H1 (cell line): Measurements from ENCODE around the gene ARMC12. TPM values are rescaled to one million over a fixed set of nuclear protein-coding genes. Genes with fewer than 3 reads are reported as not detected.
A peak's percentile ranks its signal among the peaks of the same experiment; 100 is the strongest.

Experiments used
- CTCF ChIA-PET: fragments of 300-600 bp; sonication (Branson Sonifier 250); formaldehyde crosslinking; loops from one replicate; lab custom pipeline; 2021; ENCODE audit not compliant: partially characterized antibody; lab: Charles Lee
- POLR2A ChIA-PET: fragments of 300-600 bp; sonication (Branson Sonifier 250); formaldehyde crosslinking; loops from one replicate; lab custom pipeline; 2021; ENCODE audit warnings: inconsistent platforms; ENCODE audit not compliant: partially characterized antibody; lab: Charles Lee
- DNase-seq, 2 experiments: peaks; one replicate each; pipeline versions ENCODE4 v3.0.0 to v3.0.0-alpha.2; 2010 to 2022; ENCODE audit warnings: low spot score in 2 of 2, low read depth in 1 of 2, mixed read lengths in 1 of 2
- FAIRE-seq: peaks from 2 replicates; lab custom pipeline; 2011; peaks lifted over from hg19 to GRCh38; lab: Jason Lieb, UNC
- H2AFZ ChIP-seq: 2 replicates; pipeline ENCODE4 v1.8.1; 2012; ENCODE audit warnings: low read length, inconsistent platforms
- H2AK5ac ChIP-seq: 2 replicates; pipeline ENCODE4 v1.6.1; 2013; ENCODE audit warnings: low read depth, low read length
- H2BK120ac ChIP-seq: replicated peaks from 2 replicates; pipeline ENCODE3; 2013; ENCODE audit warnings: low read depth, low read length, inconsistent platforms
- H2BK12ac ChIP-seq: 2 replicates; pipeline ENCODE4 v1.6.1; 2013; ENCODE audit warnings: low read depth, low read length
- H2BK15ac ChIP-seq: 2 replicates; pipeline ENCODE4 v1.6.1; 2013; ENCODE audit warnings: low read length
- H2BK20ac ChIP-seq: 2 replicates; pipeline ENCODE4 v1.6.1; 2013; ENCODE audit warnings: low read length
- H2BK5ac ChIP-seq: 2 replicates; pipeline ENCODE4 v1.6.1; 2013; ENCODE audit warnings: low read depth, low read length
- H3K14ac ChIP-seq: 2 replicates; pipeline ENCODE4 v1.6.1; 2013; ENCODE audit warnings: inconsistent platforms; ENCODE audit not compliant: insufficient read length
- H3K18ac ChIP-seq: 2 replicates; pipeline ENCODE4 v1.6.1; 2013; ENCODE audit warnings: low read length; ENCODE audit errors: extremely low read depth
- H3K23ac ChIP-seq: 2 replicates; pipeline ENCODE4 v1.6.1; 2013; ENCODE audit warnings: inconsistent platforms; ENCODE audit not compliant: insufficient read length
- H3K23me2 ChIP-seq: 2 replicates; pipeline ENCODE4 v1.6.1; 2013; ENCODE audit warnings: low read depth, low read length
- H3K27ac ChIP-seq: 2 replicates; pipeline ENCODE4 v1.6.1; 2011; ENCODE audit warnings: low read depth, low read length, inconsistent platforms
- H3K27me3 ChIP-seq, 4 experiments: replicated peaks in 1 of 4; 1 replicate in 1 of 4; 2 replicates in 3 of 4; pipeline versions ENCODE4 v1.6.1 to v1.8.1; 2011 to 2013; ENCODE audit warnings: low read length in 3 of 4, mild to moderate bottlenecking in 3 of 4, inconsistent platforms in 2 of 4, mixed read lengths in 2 of 4, moderate library complexity in 1 of 4; ENCODE audit not compliant: control insufficient read depth in 3 of 4, insufficient read depth in 3 of 4; ENCODE audit errors: extremely low read depth in 1 of 4
- H3K36me3 ChIP-seq, 4 experiments: 2 replicates each; pipeline versions ENCODE4 v1.6.1 to v1.8.1; 2011 to 2013; ENCODE audit warnings: mild to moderate bottlenecking in 4 of 4, low read length in 3 of 4, moderate library complexity in 2 of 4, control low read depth in 1 of 4, inconsistent platforms in 1 of 4; ENCODE audit not compliant: insufficient read depth in 4 of 4, control insufficient read depth in 2 of 4
- H3K4ac ChIP-seq: replicated peaks from 2 replicates; pipeline ENCODE3; 2013; ENCODE audit warnings: low read length, low read depth, mixed read lengths, inconsistent platforms; ENCODE audit not compliant: insufficient read length
- H3K4me1 ChIP-seq, 4 experiments: replicated peaks in 1 of 4; 1 replicate in 1 of 4; 2 replicates in 3 of 4; pipeline versions ENCODE4 v1.6.1 to v1.8.1; 2011 to 2013; ENCODE audit warnings: low read length in 3 of 4, inconsistent platforms in 2 of 4, mixed read lengths in 1 of 4; ENCODE audit not compliant: insufficient read depth in 4 of 4, control insufficient read depth in 3 of 4
- H3K4me2 ChIP-seq, 2 experiments: 2 replicates each; pipeline versions ENCODE4 v1.6.1 to v1.8.1; 2011 to 2013; ENCODE audit warnings: low read depth in 2 of 2, low read length in 2 of 2, control low read depth in 1 of 2, inconsistent platforms in 1 of 2, mild to moderate bottlenecking in 1 of 2; ENCODE audit not compliant: insufficient read depth in 1 of 2
- H3K4me3 ChIP-seq, 4 experiments: fragments of 200-600, 300-600 bp in 1 of 4; sonication (generic), shearing (Covaris generic), sonication (Bioruptor Twin) in 1 of 4; 2 replicates each; pipeline versions ENCODE4 v1.5.1 to v1.8.1; 2011 to 2016; ENCODE audit warnings: low read length in 4 of 4, low read depth in 3 of 4, control low read depth in 2 of 4, inconsistent platforms in 2 of 4, mild to moderate bottlenecking in 2 of 4, mixed read lengths in 1 of 4, moderate library complexity in 1 of 4; ENCODE audit not compliant: insufficient read depth in 2 of 4; ENCODE audit errors: extremely low read depth in 1 of 4
- H3K56ac ChIP-seq: replicated peaks from 2 replicates; pipeline ENCODE3; 2013; ENCODE audit warnings: low read depth, mild to moderate bottlenecking, mixed read lengths, low read length, inconsistent platforms; ENCODE audit not compliant: insufficient read length
- H3K79me1 ChIP-seq: 2 replicates; pipeline ENCODE4 v1.6.1; 2013; ENCODE audit warnings: low read depth, low read length, control low read depth
- H3K79me2 ChIP-seq, 2 experiments: 2 replicates each; pipeline versions ENCODE4 v1.6.1 to v1.8.1; 2012 to 2013; ENCODE audit warnings: low read length in 2 of 2, mild to moderate bottlenecking in 2 of 2, inconsistent platforms in 1 of 2; ENCODE audit not compliant: insufficient read depth in 2 of 2, control insufficient read depth in 1 of 2
- H3K9ac ChIP-seq, 4 experiments: replicated peaks in 1 of 4; 1 replicate in 1 of 4; 2 replicates in 3 of 4; pipeline versions ENCODE4 v1.6.1 to v1.8.1; 2011 to 2013; ENCODE audit warnings: low read depth in 3 of 4, low read length in 3 of 4, control low read depth in 2 of 4, mild to moderate bottlenecking in 2 of 4, moderate library complexity in 2 of 4, inconsistent platforms in 1 of 4; ENCODE audit errors: extremely low read depth in 1 of 4
- H3K9me3 ChIP-seq, 2 experiments: 2 replicates each; pipeline versions ENCODE4 v1.6.1 to v1.8.1; 2012 to 2013; ENCODE audit warnings: mild to moderate bottlenecking in 2 of 2, moderate library complexity in 2 of 2, control low read depth in 1 of 2, inconsistent platforms in 1 of 2, low read depth in 1 of 2, low read length in 1 of 2, mixed read lengths in 1 of 2; ENCODE audit not compliant: insufficient read depth in 2 of 2
- H4K20me1 ChIP-seq, 2 experiments: replicated peaks in 1 of 2; 2 replicates each; pipeline versions ENCODE3 to v1.8.1; 2011 to 2013; ENCODE audit warnings: inconsistent platforms in 2 of 2, low read length in 2 of 2, mild to moderate bottlenecking in 1 of 2; ENCODE audit not compliant: insufficient read depth in 2 of 2, control insufficient read depth in 1 of 2
- H4K5ac ChIP-seq: 2 replicates; pipeline ENCODE4 v1.6.1; 2013; ENCODE audit warnings: low read length, low read depth, mixed read lengths, inconsistent platforms; ENCODE audit not compliant: insufficient read length
- H4K8ac ChIP-seq: 2 replicates; pipeline ENCODE4 v1.8.0; 2013; ENCODE audit warnings: mild to moderate bottlenecking, moderate library complexity, low read length, inconsistent platforms; ENCODE audit not compliant: insufficient read depth; ENCODE audit errors: extremely low read depth
- H4K91ac ChIP-seq: replicated peaks from 2 replicates; pipeline ENCODE3; 2013; ENCODE audit warnings: low read length, mixed read lengths, inconsistent platforms; ENCODE audit not compliant: insufficient read length
- BACH1 ChIP-seq: IDR thresholded peaks from 2 replicates; pipeline ENCODE4 v1.6.1; 2012; ENCODE audit warnings: low read length, improper control_type of control experiment
- CHD2 ChIP-seq: IDR thresholded peaks from 2 replicates; pipeline ENCODE4 v1.6.1; 2012; ENCODE audit warnings: low read length, improper control_type of control experiment
- EP300 ChIP-seq, 2 experiments: IDR thresholded peaks; 1 replicate in 1 of 2; 2 replicates in 1 of 2; pipeline ENCODE4 v1.6.1; 2011 to 2012; ENCODE audit warnings: low read depth in 2 of 2, low read length in 2 of 2, mild to moderate bottlenecking in 2 of 2, borderline replicate concordance in 1 of 2, inconsistent platforms in 1 of 2, moderate library complexity in 1 of 2
- GABPA ChIP-seq: IDR thresholded peaks from 2 replicates; pipeline ENCODE4 v1.6.1; 2011; ENCODE audit warnings: mild to moderate bottlenecking, low read length, moderate library complexity, borderline replicate concordance; ENCODE audit not compliant: insufficient read depth
- GTF2F1 ChIP-seq: IDR thresholded peaks from 2 replicates; pipeline ENCODE4 v1.6.1; 2012; ENCODE audit warnings: low read depth, low read length, improper control_type of control experiment, borderline replicate concordance
- PHF8 ChIP-seq: fragments of 200-600 bp; sonication (generic); conservative IDR thresholded peaks from 2 replicates; pipeline ENCODE4 v1.7.1; 2012; ENCODE audit warnings: low read depth, mild to moderate bottlenecking, inconsistent platforms, low read length, moderate library complexity
- POLR2AphosphoS5 ChIP-seq: IDR thresholded peaks from 2 replicates; pipeline ENCODE4 v1.6.1; 2011; ENCODE audit warnings: low read depth, low read length
- RFX5 ChIP-seq: IDR thresholded peaks from 2 replicates; pipeline ENCODE4 v1.6.1; 2011; ENCODE audit warnings: low read depth, low read length, improper control_type of control experiment, borderline replicate concordance
- RNF2 ChIP-seq: fragments of 200-900, 300-1000 bp; sonication (generic); IDR thresholded peaks from 2 replicates; pipeline ENCODE4 v1.7.1; 2016; ENCODE audit warnings: borderline replicate concordance, low read depth, mild to moderate bottlenecking, antibody characterized with exemption, low read length; ENCODE audit not compliant: poor library complexity, severe bottlenecking; ENCODE audit errors: missing control alignments
- SP1 ChIP-seq: IDR thresholded peaks from 2 replicates; pipeline ENCODE4 v1.6.1; 2011; ENCODE audit warnings: low read depth, low read length
- SP2 ChIP-seq: IDR thresholded peaks from 2 replicates; pipeline ENCODE4 v1.6.1; 2012; ENCODE audit warnings: mild to moderate bottlenecking, low read length, inconsistent platforms
- TAF1 ChIP-seq: IDR thresholded peaks from 2 replicates; pipeline ENCODE4 v1.6.1; 2011; ENCODE audit warnings: mild to moderate bottlenecking, low read depth, low read length
- TCF12 ChIP-seq: IDR thresholded peaks from 2 replicates; pipeline ENCODE4 v1.6.1; 2011; ENCODE audit warnings: low read depth, mild to moderate bottlenecking, low read length
- YY1 ChIP-seq: IDR thresholded peaks from 2 replicates; pipeline ENCODE4 v1.6.1; 2011; ENCODE audit warnings: low read depth, mild to moderate bottlenecking, low read length
- ZNF274 ChIP-seq: IDR thresholded peaks from 2 replicates; pipeline ENCODE4 v1.7.0; 2012; ENCODE audit warnings: low read length, borderline replicate concordance; ENCODE audit errors: extremely low read depth
- WGBS, 2 experiments: shearing (Covaris generic) in 1 of 2; methylation state at CpG; one replicate each; pipeline versions ENCODE4 v1.1.6 to v1.1.7; 2013 to 2015; ENCODE audit warnings: low lambda C conversion rate in 2 of 2, mixed read lengths in 2 of 2, inconsistent platforms in 1 of 2, low coverage in 1 of 2, missing lambda C conversion rate in 1 of 2; ENCODE audit not compliant: insufficient replicate concordance in 2 of 2, insufficient coverage in 1 of 2, insufficient read length in 1 of 2; ENCODE audit errors: extremely low coverage in 1 of 2, missing lambda C conversion rate in 1 of 2; 5-methylcytosine and 5-hydroxymethylcytosine counted together
- polyA plus RNA-seq, 7 experiments: library from polyadenylated mRNA; depleted of rRNA in 3 of 7; stranded (reverse) in 5 of 7; unstranded in 2 of 7; fragments of >200 nt in 5 of 7; fragments of 200-250 nt in 2 of 7; gene quantifications; 1 replicate in 5 of 7; 2 replicates in 1 of 7; 4 replicates in 1 of 7; pipeline versions ENCODE4 v1.2.1 to v1.2.3, GENCODE V29; 2011 to 2013; ENCODE audit warnings: missing spikeins in 2 of 7, mixed read lengths in 2 of 7
- total RNA-seq: library from RNA; stranded (reverse); fragmentation: NEBNext Ultra II Directional; extraction: Animal tissue kit (Norgen Biotek cat#: 25700); gene quantifications from 2 replicates; pipeline ENCODE4 v1.2.1, GENCODE V29; 2021

ARMC12 gene
- total and polyA plus RNA-seq, 2 of the 8 experiments (the other 6 are each of a cell fraction or from before 2014, with no cell fraction given): 0.86 to 3.7 TPM

GRCh38 chr6:35723587-35723986, 13.2 kb upstream of the ARMC12 start:
- Histone ChIP-seq H2BK120ac (no peak overlapping the region), H3K18ac (no peak overlapping the region), H3K79me1 (no peaks in the 10 kb centered on the region), H3K4ac (no peak overlapping the region), H3K4me1 (peaks cover 11 to 44% (median 36%) of the 10 kb centered on the region in 4 experiments), H3K9me3 (no peaks in the 10 kb centered on the region), H3K56ac (no peak overlapping the region), H3K4me2 (no peak overlapping the region), H3K27me3 (peaks cover 0 to 7% (median 1%) of the 10 kb centered on the region in 4 experiments; a peak in 3 of 7 replicates), H3K14ac (no peak overlapping the region), H3K23me2 (peaks cover 15% of the 10 kb centered on the region), H3K79me2 (no peaks in the 10 kb centered on the region), H2BK15ac (no peak overlapping the region), H3K9ac (no peak overlapping the region), H2AFZ (no peak overlapping the region), H3K36me3 (no peaks in the 10 kb centered on the region), H2BK20ac (peak overlapping the region; percentile 74; the same call in 1 of the 2 replicates), H4K91ac (no peak overlapping the region), H2AK5ac (no peak overlapping the region), H2BK5ac (no peak overlapping the region), H4K8ac (no peak overlapping the region), H3K23ac (no peak overlapping the region), H3K27ac (no peak overlapping the region), H2BK12ac (no peak overlapping the region), H3K4me3 (no peak overlapping the region), H4K5ac (no peak overlapping the region), H4K20me1 (no peaks in the 10 kb centered on the region)
- POLR2A ChIA-PET: interaction anchor here (1.0 to 2.9 kb wide), 3 partner anchors 9 to 41 kb away, joined by 3 to 9 read pairs (median 4); no protein-coding TSS in a partner anchor
- DNase-seq: no peak
- CTCF ChIA-PET: interaction anchor here (2.2 to 4.8 kb wide), 2 partner anchors 13 kb away, joined by 11 to 30 read pairs; partner anchors contain the start of gene ARMC12
- no peak for FAIRE-seq
- 87% methylated on average over 2 of the region's 2 CpGs; no CpG with 5 or more reads in 1 of the 2 experiments for WGBS, 2 experiments
- TF ChIP-seq TCF12 (no peak), GABPA (no peak), TAF1 (no peak), POLR2AphosphoS5 (no peak), SP2 (no peak), EP300 (IDR thresholded peaks at IDR 0.05; ENCODE audit: borderline replicate concordance in 1 of 2, low read depth in 2 of 2, low read length in 2 of 2) (no peak), GTF2F1 (no peak), BACH1 (no peak), PHF8 (no peak), SP1 (no peak), RNF2 (no peak), CHD2 (no peak), YY1 (no peak), RFX5 (no peak), ZNF274 (no peak)
